HCT116 (cell line): ENCODE data around the gene STYXL2. TPM values are rescaled to one million over a fixed set of nuclear protein-coding genes. Genes with fewer than 3 reads are reported as not detected.

ENCODE experiments used
- ATAC-seq: fragments of 200-7000 bp; cut with Tn5 transposase; 2 replicates; pipeline ENCODE4 v1.9.1; 2020; ENCODE audit warnings: mild to moderate bottlenecking, moderate library complexity
- BruUV-seq: library from RNA; stranded (reverse); fragments of 400-500 nt; replicated peaks from 2 replicates; lab custom pipeline; 2021; lab: Mats Ljungman, UMichigan
- CTCF ChIA-PET: fragments of 300-600 bp; sonication (Branson Sonifier 250); formaldehyde crosslinking; loops from one replicate; lab custom pipeline; 2021; ENCODE audit warnings: antibody characterized with exemption; lab: Charles Lee
- POLR2A ChIA-PET: fragments of 300-600, 350-600 bp; sonication (Branson Sonifier 250); formaldehyde crosslinking; loops from one replicate; lab custom pipeline; 2021; ENCODE audit warnings: antibody characterized with exemption; lab: Charles Lee
- RAD21 ChIA-PET, 2 experiments: fragments of 300-600 bp; sonication (Branson Sonifier 250); formaldehyde crosslinking; loops; one replicate each; lab custom pipeline; 2023; ENCODE audit warnings: low total read pairs in 2 of 2; ENCODE audit not compliant: uncharacterized antibody in 2 of 2, unreplicated experiment in 2 of 2, low non-redundant PET in 1 of 2; lab: Charles Lee
- DNase-seq: peaks from one replicate; pipeline ENCODE4 v3.0.0-alpha.2; 2010; ENCODE audit warnings: low read depth, low spot score
- H2AFZ ChIP-seq: fragments of 200-600 bp; shearing (Covaris generic), sonication (generic); 2 replicates; pipeline ENCODE4 v1.6.1; 2017; ENCODE audit warnings: low read depth, mixed run types, mixed read lengths, antibody characterized with exemption, low read length; ENCODE audit not compliant: poor library complexity, severe bottlenecking
- H3K27ac ChIP-seq: 2 replicates; pipeline ENCODE4 v1.5.1; 2012; ENCODE audit warnings: low read depth, low read length
- H3K27me3 ChIP-seq: fragments of 200-600 bp; sonication (generic); 2 replicates; pipeline ENCODE4 v1.6.1; 2016; ENCODE audit warnings: mixed run types, low read length, mixed read lengths; ENCODE audit not compliant: insufficient read depth
- H3K36me3 ChIP-seq, 2 experiments: fragments of 200-500 bp in 1 of 2; fragments of 200-600 bp in 1 of 2; sonication (Bioruptor generic) in 1 of 2; sonication (generic) in 1 of 2; 2 replicates each; pipeline versions ENCODE4 v1.5.1 to v1.6.1; 2014 to 2016; ENCODE audit warnings: low read length in 2 of 2, inconsistent platforms in 1 of 2, mixed read lengths in 1 of 2, mixed run types in 1 of 2; ENCODE audit not compliant: insufficient read depth in 2 of 2, control insufficient read depth in 1 of 2
- H3K4me1 ChIP-seq, 2 experiments: fragments of 200-600 bp in 1 of 2; sonication (generic) in 1 of 2; 2 replicates each; pipeline versions ENCODE4 v1.5.1 to v1.6.1; 2012 to 2017; ENCODE audit warnings: low read length in 2 of 2, inconsistent platforms in 1 of 2, mild to moderate bottlenecking in 1 of 2, mixed read lengths in 1 of 2, mixed run types in 1 of 2, moderate library complexity in 1 of 2; ENCODE audit not compliant: insufficient read depth in 2 of 2, control insufficient read depth in 1 of 2
- H3K4me2 ChIP-seq: fragments of 200-600 bp; sonication (generic); 2 replicates; pipeline ENCODE4 v1.6.1; 2017; ENCODE audit warnings: mixed run types, low read length, mixed read lengths
- H3K4me3 ChIP-seq, 2 experiments: fragments of 200-600 bp in 1 of 2; sonication (generic) in 1 of 2; replicated peaks in 1 of 2; 2 replicates each; pipeline ENCODE4 v1.5.1; 2011 to 2016; ENCODE audit warnings: low read length in 2 of 2, control low read depth in 1 of 2, low read depth in 1 of 2, mild to moderate bottlenecking in 1 of 2, mixed read lengths in 1 of 2, mixed run types in 1 of 2
- H3K79me2 ChIP-seq: fragments of 200-600 bp; sonication (generic); 2 replicates; pipeline ENCODE4 v1.6.1; 2017; ENCODE audit warnings: mild to moderate bottlenecking, mixed run types, low read length, moderate library complexity, mixed read lengths; ENCODE audit not compliant: insufficient read depth
- H3K9ac ChIP-seq: fragments of 200-600 bp; sonication (generic); 2 replicates; pipeline ENCODE4 v1.6.1; 2016; ENCODE audit warnings: low read length, mixed read lengths
- H3K9me2 ChIP-seq: fragments of 200-600 bp; sonication (generic), shearing (Covaris generic); 2 replicates; pipeline ENCODE4 v1.6.1; 2017; ENCODE audit warnings: mixed run types, mild to moderate bottlenecking, moderate library complexity; ENCODE audit not compliant: insufficient read depth
- H3K9me3 ChIP-seq, 2 experiments: fragments of 200-500 bp in 1 of 2; fragments of 200-600 bp in 1 of 2; sonication (Bioruptor generic) in 1 of 2; sonication (generic) in 1 of 2; 2 replicates each; pipeline ENCODE4 v1.6.1; 2014 to 2017; ENCODE audit warnings: low read length in 2 of 2, mixed read lengths in 2 of 2, inconsistent platforms in 1 of 2, low read depth in 1 of 2, mild to moderate bottlenecking in 1 of 2, mixed run types in 1 of 2, moderate library complexity in 1 of 2; ENCODE audit not compliant: control insufficient read depth in 1 of 2, insufficient read depth in 1 of 2
- H4K20me1 ChIP-seq: fragments of 200-600 bp; sonication (generic), shearing (Covaris generic); 2 replicates; pipeline ENCODE4 v1.6.1; 2017; ENCODE audit warnings: mixed run types, mild to moderate bottlenecking, moderate library complexity; ENCODE audit not compliant: insufficient read depth
- ATF3 ChIP-seq: IDR thresholded peaks from 2 replicates; pipeline ENCODE4 v1.6.1; 2012
- CBX3 ChIP-seq: IDR thresholded peaks from 2 replicates; pipeline ENCODE4 v1.6.1; 2012; ENCODE audit warnings: low read depth
- CEBPB ChIP-seq: IDR thresholded peaks from 2 replicates; pipeline ENCODE4 v1.6.1; 2012; ENCODE audit warnings: low read depth
- CTCF ChIP-seq, 3 experiments: fragments of 200-600 bp in 1 of 3; sonication (generic) in 1 of 3; IDR thresholded peaks in 2 of 3; conservative IDR thresholded peaks in 1 of 3; 2 replicates each; pipeline ENCODE4 v1.5.1; 2012 to 2017; ENCODE audit warnings: low read depth in 2 of 3, low read length in 2 of 3, antibody characterized with exemption in 1 of 3, borderline replicate concordance in 1 of 3, control low read depth in 1 of 3, mild to moderate bottlenecking in 1 of 3, mixed read lengths in 1 of 3, mixed run types in 1 of 3, moderate library complexity in 1 of 3; ENCODE audit not compliant: insufficient read depth in 1 of 3
- EGR1 ChIP-seq: IDR thresholded peaks from 2 replicates; pipeline ENCODE4 v1.6.1; 2012; ENCODE audit warnings: low read depth
- ELF1 ChIP-seq: IDR thresholded peaks from 2 replicates; pipeline ENCODE4 v1.6.1; 2012; ENCODE audit warnings: low read depth, borderline replicate concordance
- EZH2 ChIP-seq: fragments of 200-600 bp; sonication (generic); IDR thresholded peaks from 2 replicates; pipeline ENCODE4 v1.6.1; 2017; ENCODE audit warnings: antibody characterized with exemption, mixed run types
- EZH2phosphoT487 ChIP-seq: fragments of 200-600 bp; IDR thresholded peaks from 2 replicates; pipeline ENCODE4 v1.6.1; 2018; ENCODE audit warnings: antibody characterized with exemption, borderline replicate concordance
- FOSL1 ChIP-seq: IDR thresholded peaks from 2 replicates; pipeline ENCODE4 v1.6.1; 2012; ENCODE audit warnings: low read depth
- JUND ChIP-seq: IDR thresholded peaks from 2 replicates; pipeline ENCODE4 v1.6.1; 2012
- POLR2A ChIP-seq: IDR thresholded peaks from 2 replicates; pipeline ENCODE4 v1.7.0; 2011; ENCODE audit warnings: borderline replicate concordance; ENCODE audit not compliant: insufficient read depth, insufficient read length; ENCODE audit errors: extremely low read depth
- POLR2AphosphoS5 ChIP-seq: IDR thresholded peaks from 2 replicates; pipeline ENCODE4 v1.6.1; 2011; ENCODE audit warnings: mild to moderate bottlenecking, low read depth, low read length, moderate library complexity
- SIN3A ChIP-seq: IDR thresholded peaks from 2 replicates; pipeline ENCODE4 v1.6.1; 2012; ENCODE audit warnings: low read depth
- SP1 ChIP-seq: IDR thresholded peaks from 2 replicates; pipeline ENCODE4 v1.6.1; 2012; ENCODE audit warnings: low read depth
- TCF7L2 ChIP-seq: IDR thresholded peaks from 2 replicates; pipeline ENCODE4 v1.7.0; 2011; ENCODE audit warnings: borderline replicate concordance, inconsistent platforms; ENCODE audit not compliant: insufficient read depth, insufficient read length; ENCODE audit errors: extremely low read depth
- YY1 ChIP-seq: IDR thresholded peaks from 2 replicates; pipeline ENCODE4 v1.6.1; 2011; ENCODE audit warnings: low read length, low read depth, moderate library complexity, mild to moderate bottlenecking; ENCODE audit not compliant: insufficient replicate concordance; ENCODE audit errors: extremely low read depth
- ZFX ChIP-seq: fragments of 450-650 bp; IDR thresholded peaks from 2 replicates; pipeline ENCODE4 v1.6.1; 2017
- intact Hi-C: fragments of 100-400 bp; cut with micrococcal nuclease; formaldehyde crosslinking; loops from 2 replicates; pipeline ENCODE4 v1.10.0; 2022
- total RNA-seq: library from RNA; stranded (reverse); gene quantifications from one replicate; pipeline ENCODE4 v1.2.1, GENCODE V29; 2021; ENCODE audit not compliant: unreplicated experiment
- TF ChIP-seq, protein P1 (sequence below): IDR thresholded peaks from 2 replicates; pipeline ENCODE4 v1.6.1; 2012; ENCODE audit warnings: low read depth

The STYXL2 gene
- total RNA-seq, 1 experiment from 2014 or later = not detected

GRCh38 chr1:167117225-167117624 lies 23.4 kb downstream of the STYXL2 start:
- CTCF ChIA-PET = no interaction called here
- RAD21 ChIA-PET = no interaction called here
- Histone ChIP-seq H3K79me2 (no peaks in the 10 kb centered on the region), H3K9ac (no peak overlapping the region), H3K4me3 (no peak overlapping the region), H3K9me3 (no peaks in the 10 kb centered on the region), H4K20me1 (no peaks in the 10 kb centered on the region), H3K27ac (no peak overlapping the region), H3K4me1 (peaks cover 3 to 11% of the 10 kb centered on the region in 2 experiments; a peak in 3 of 4 replicates), H3K36me3 (no peaks in the 10 kb centered on the region), H3K9me2 (no peaks in the 10 kb centered on the region; the same call in 1 of the 2 replicates), H3K4me2 (no peak overlapping the region), H3K27me3 (no peaks in the 10 kb centered on the region), H2AFZ (no peak overlapping the region)
- TF ChIP-seq CTCF (IDR thresholded peaks at IDR 0.05 in 2 of 3, conservative IDR thresholded peaks at IDR 0.05 in 1 of 3; ENCODE audit: borderline replicate concordance in 1 of 3, insufficient read depth in 1 of 3, low read depth in 2 of 3, low read length in 2 of 3) = no peak
- no peak for TF ChIP-seq ATF3
- no peak for TF ChIP-seq SIN3A
- TF ChIP-seq EZH2phosphoT487 = no peak
- TF ChIP-seq SP1 = no peak
- TF ChIP-seq POLR2A = no peak
- TF ChIP-seq CEBPB = no peak
- TF ChIP-seq JUND = no peak
- TF ChIP-seq EGR1 = no peak
- no peak for TF ChIP-seq CBX3
- no peak for TF ChIP-seq POLR2AphosphoS5
- TF ChIP-seq ZFX = no peak
- TF ChIP-seq TCF7L2 = no peak
- no peak for TF ChIP-seq YY1
- TF ChIP-seq, protein P1, sequence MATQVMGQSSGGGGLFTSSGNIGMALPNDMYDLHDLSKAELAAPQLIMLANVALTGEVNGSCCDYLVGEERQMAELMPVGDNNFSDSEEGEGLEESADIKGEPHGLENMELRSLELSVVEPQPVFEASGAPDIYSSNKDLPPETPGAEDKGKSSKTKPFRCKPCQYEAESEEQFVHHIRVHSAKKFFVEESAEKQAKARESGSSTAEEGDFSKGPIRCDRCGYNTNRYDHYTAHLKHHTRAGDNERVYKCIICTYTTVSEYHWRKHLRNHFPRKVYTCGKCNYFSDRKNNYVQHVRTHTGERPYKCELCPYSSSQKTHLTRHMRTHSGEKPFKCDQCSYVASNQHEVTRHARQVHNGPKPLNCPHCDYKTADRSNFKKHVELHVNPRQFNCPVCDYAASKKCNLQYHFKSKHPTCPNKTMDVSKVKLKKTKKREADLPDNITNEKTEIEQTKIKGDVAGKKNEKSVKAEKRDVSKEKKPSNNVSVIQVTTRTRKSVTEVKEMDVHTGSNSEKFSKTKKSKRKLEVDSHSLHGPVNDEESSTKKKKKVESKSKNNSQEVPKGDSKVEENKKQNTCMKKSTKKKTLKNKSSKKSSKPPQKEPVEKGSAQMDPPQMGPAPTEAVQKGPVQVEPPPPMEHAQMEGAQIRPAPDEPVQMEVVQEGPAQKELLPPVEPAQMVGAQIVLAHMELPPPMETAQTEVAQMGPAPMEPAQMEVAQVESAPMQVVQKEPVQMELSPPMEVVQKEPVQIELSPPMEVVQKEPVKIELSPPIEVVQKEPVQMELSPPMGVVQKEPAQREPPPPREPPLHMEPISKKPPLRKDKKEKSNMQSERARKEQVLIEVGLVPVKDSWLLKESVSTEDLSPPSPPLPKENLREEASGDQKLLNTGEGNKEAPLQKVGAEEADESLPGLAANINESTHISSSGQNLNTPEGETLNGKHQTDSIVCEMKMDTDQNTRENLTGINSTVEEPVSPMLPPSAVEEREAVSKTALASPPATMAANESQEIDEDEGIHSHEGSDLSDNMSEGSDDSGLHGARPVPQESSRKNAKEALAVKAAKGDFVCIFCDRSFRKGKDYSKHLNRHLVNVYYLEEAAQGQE = no peak
- TF ChIP-seq FOSL1 = no peak
- no peak for TF ChIP-seq EZH2
- no peak for TF ChIP-seq ELF1
- POLR2A ChIA-PET = no interaction called here
- DNase-seq = no peak
- ATAC-seq = no peak
- intact Hi-C loops = no loop called here
- no TSS peak for BruUV-seq
